H9 (cell line): ENCODE data around the gene OR52K1. TPM values are rescaled to one million over a fixed set of nuclear protein-coding genes. Genes with fewer than 3 reads are reported as not detected.

Experiments used
- DNase-seq: peaks from one replicate; pipeline ENCODE4 v3.0.0-alpha.2; 2017
- H2AFZ ChIP-seq: one replicate; pipeline ENCODE4 v1.6.1; 2013; ENCODE audit warnings: mild to moderate bottlenecking, low read length, control low read depth, moderate library complexity
- H2AK5ac ChIP-seq: 2 replicates; pipeline ENCODE4 v1.6.1; 2013; ENCODE audit warnings: low read length, control low read depth, mixed read lengths; ENCODE audit not compliant: insufficient read length
- H2BK120ac ChIP-seq: one replicate; pipeline ENCODE4 v1.6.1; 2013; ENCODE audit warnings: low read depth, mild to moderate bottlenecking, low read length, control low read depth, inconsistent platforms; ENCODE audit not compliant: poor library complexity, severe bottlenecking
- H2BK12ac ChIP-seq: 2 replicates; pipeline ENCODE4 v1.6.1; 2013; ENCODE audit warnings: low read length, control low read depth, mixed read lengths, low read depth; ENCODE audit not compliant: insufficient read length
- H2BK15ac ChIP-seq: 2 replicates; pipeline ENCODE4 v1.6.1; 2013; ENCODE audit warnings: low read depth, low read length, control low read depth
- H2BK20ac ChIP-seq: one replicate; pipeline ENCODE4 v1.6.1; 2013; ENCODE audit warnings: low read depth, mild to moderate bottlenecking, low read length, control low read depth, inconsistent platforms; ENCODE audit not compliant: poor library complexity, severe bottlenecking
- H2BK5ac ChIP-seq: 2 replicates; pipeline ENCODE4 v1.6.1; 2013; ENCODE audit warnings: low read length, control low read depth, mixed read lengths; ENCODE audit not compliant: insufficient read length
- H3K14ac ChIP-seq: 2 replicates; pipeline ENCODE4 v1.6.1; 2013; ENCODE audit warnings: low read length, control low read depth; ENCODE audit not compliant: insufficient read depth
- H3K18ac ChIP-seq: 2 replicates; pipeline ENCODE4 v1.6.1; 2013; ENCODE audit warnings: low read depth, mild to moderate bottlenecking, mixed read lengths, low read length, control low read depth; ENCODE audit not compliant: insufficient read length
- H3K23ac ChIP-seq: 2 replicates; pipeline ENCODE4 v1.6.1; 2013; ENCODE audit warnings: low read length, control low read depth, mixed read lengths, low read depth; ENCODE audit not compliant: insufficient read length
- H3K23me2 ChIP-seq: 2 replicates; pipeline ENCODE4 v1.6.1; 2013; ENCODE audit warnings: low read depth, mild to moderate bottlenecking, mixed read lengths, low read length, control low read depth; ENCODE audit not compliant: insufficient read length, poor library complexity, severe bottlenecking
- H3K27ac ChIP-seq: 2 replicates; pipeline ENCODE4 v1.5.1; 2013; ENCODE audit warnings: low read length, control low read depth, mixed read lengths, low read depth; ENCODE audit not compliant: insufficient read length
- H3K27me3 ChIP-seq: 2 replicates; pipeline ENCODE4 v1.6.1; 2013; ENCODE audit warnings: low read length, control low read depth, inconsistent platforms; ENCODE audit not compliant: insufficient read depth
- H3K4ac ChIP-seq: 2 replicates; pipeline ENCODE4 v1.6.1; 2013; ENCODE audit warnings: low read depth, mild to moderate bottlenecking, control low read depth, inconsistent platforms, low read length, moderate library complexity
- H3K4me1 ChIP-seq: 2 replicates; pipeline ENCODE4 v1.6.1; 2013; ENCODE audit warnings: low read length, control low read depth, inconsistent platforms; ENCODE audit not compliant: insufficient read depth
- H3K4me2 ChIP-seq: 2 replicates; pipeline ENCODE4 v1.6.1; 2013; ENCODE audit warnings: low read length, control low read depth, mixed read lengths; ENCODE audit not compliant: insufficient read length, insufficient read depth
- H3K56ac ChIP-seq: 2 replicates; pipeline ENCODE4 v1.6.1; 2013; ENCODE audit warnings: low read depth, mild to moderate bottlenecking, mixed read lengths, low read length, control low read depth; ENCODE audit not compliant: insufficient read length
- H3K79me1 ChIP-seq: 2 replicates; pipeline ENCODE4 v1.6.1; 2013; ENCODE audit warnings: low read depth, mild to moderate bottlenecking, moderate library complexity, low read length, control low read depth, inconsistent platforms; ENCODE audit not compliant: insufficient read depth, poor library complexity, severe bottlenecking
- H3K79me2 ChIP-seq: 2 replicates; pipeline ENCODE4 v1.6.1; 2013; ENCODE audit warnings: low read length, control low read depth, inconsistent platforms; ENCODE audit not compliant: insufficient read depth
- H3K9ac ChIP-seq: 2 replicates; pipeline ENCODE4 v1.6.1; 2013; ENCODE audit warnings: low read length, control low read depth, mixed read lengths; ENCODE audit not compliant: insufficient read length; ENCODE audit errors: extremely low read depth
- H3K9me3 ChIP-seq: one replicate; pipeline ENCODE4 v1.6.1; 2013; ENCODE audit warnings: low read depth, low read length, inconsistent platforms; ENCODE audit not compliant: control insufficient read depth
- H3T11ph ChIP-seq: one replicate; pipeline ENCODE4 v1.6.1; 2013; ENCODE audit warnings: mild to moderate bottlenecking, low read length, control low read depth, inconsistent platforms
- H4K20me1 ChIP-seq: one replicate; pipeline ENCODE4 v1.6.1; 2013; ENCODE audit not compliant: control insufficient read depth, insufficient read length, insufficient read depth
- H4K5ac ChIP-seq: 2 replicates; pipeline ENCODE4 v1.6.1; 2013; ENCODE audit warnings: low read depth, mild to moderate bottlenecking, mixed read lengths, low read length, control low read depth; ENCODE audit not compliant: insufficient read length
- H4K8ac ChIP-seq: replicated peaks from 2 replicates; pipeline ENCODE4 v1.6.1; 2013; ENCODE audit warnings: low read length, control low read depth, mixed read lengths, low read depth; ENCODE audit not compliant: insufficient read length
- H4K91ac ChIP-seq: 2 replicates; pipeline ENCODE4 v1.6.1; 2013; ENCODE audit warnings: low read depth, mild to moderate bottlenecking, moderate library complexity, mixed read lengths, low read length, control low read depth; ENCODE audit not compliant: insufficient read length
- H3K27ac Mint-ChIP-seq, 3 experiments: 2 replicates in 2 of 3; 3 replicates in 1 of 3; pipeline ENCODE4 v1.8.0; 2020 to 2021; ENCODE audit warnings: mixed read lengths in 3 of 3, mild to moderate bottlenecking in 1 of 3, moderate library complexity in 1 of 3
- H3K27me3 Mint-ChIP-seq: 2 replicates; pipeline ENCODE4 v1.8.0; 2021; ENCODE audit warnings: low read depth, mild to moderate bottlenecking, moderate library complexity, mixed read lengths
- H3K36me3 Mint-ChIP-seq, 3 experiments: 2 replicates in 2 of 3; 3 replicates in 1 of 3; pipeline ENCODE4 v1.8.0; 2020 to 2021; ENCODE audit warnings: low read depth in 3 of 3, mixed read lengths in 3 of 3; ENCODE audit not compliant: insufficient read depth in 1 of 3
- H3K4me1 Mint-ChIP-seq, 2 experiments: 2 replicates each; pipeline ENCODE4 v1.8.0; 2020; ENCODE audit warnings: mixed read lengths in 2 of 2
- H3K4me3 Mint-ChIP-seq, 2 experiments: 2 replicates in 1 of 2; 3 replicates in 1 of 2; pipeline ENCODE4 v1.8.0; 2020 to 2021; ENCODE audit warnings: mild to moderate bottlenecking in 2 of 2, mixed read lengths in 2 of 2, moderate library complexity in 1 of 2
- H3K9me3 Mint-ChIP-seq, 2 experiments: 2 replicates in 1 of 2; 3 replicates in 1 of 2; pipeline ENCODE4 v1.8.0; 2020; ENCODE audit warnings: mild to moderate bottlenecking in 2 of 2, mixed read lengths in 2 of 2, moderate library complexity in 1 of 2
- CTCF ChIP-seq: fragments of 200-600 bp; sonication (generic); conservative IDR thresholded peaks from 3 replicates; pipeline ENCODE4 v1.8.0; 2021; ENCODE audit warnings: antibody characterized with exemption, mild to moderate bottlenecking
- whole genome bisulfite sequencing: extraction: QIAGEN DNeasy Blood & Tissue Kit; methylation state at CpG from one replicate; pipeline ENCODE4 v1.1.7; 2013; ENCODE audit warnings: missing lambda C conversion rate, low lambda C conversion rate, mixed read lengths; ENCODE audit not compliant: insufficient read length; ENCODE audit errors: extremely low coverage; 5-methylcytosine and 5-hydroxymethylcytosine counted together
- total RNA-seq: library from RNA; stranded (reverse); gene quantifications from 2 replicates; pipeline ENCODE4 v1.2.1, GENCODE V29; 2021

Gene OR52K1
- total RNA-seq, 1 experiment from 2014 or later, result not detected

- H3K4me1 Mint-ChIP-seq, result peaks cover 4 to 12% of the 10 kb centered on the region in 2 experiments
- no CpG with 5 or more reads among the region's 4 CpGs for WGBS
- TF ChIP-seq CTCF, result no peak
- H3K27me3 Mint-ChIP-seq, result peaks cover 5% of the 10 kb centered on the region; the same call in 1 of the 2 replicates
- Histone ChIP-seq H3K56ac (no peak overlapping the region), H4K8ac (no peak overlapping the region), H2BK12ac (no peak overlapping the region), H3K14ac (no peak overlapping the region), H2BK120ac (no peak overlapping the region), H3K79me1 (no peaks in the 10 kb centered on the region), H2AK5ac (no peak overlapping the region), H2BK20ac (no peak overlapping the region), H3K9me3 (no peaks in the 10 kb centered on the region), H4K91ac (no peak overlapping the region), H2AFZ (no peak overlapping the region), H3K4me1 (no peaks in the 10 kb centered on the region; the same call in 1 of the 2 replicates), H2BK15ac (no peak overlapping the region), H3K27me3 (no peaks in the 10 kb centered on the region), H3K23me2 (no peaks in the 10 kb centered on the region), H3K18ac (no peak overlapping the region), H3K9ac (no peak overlapping the region), H4K20me1 (no peaks in the 10 kb centered on the region), H4K5ac (no peak overlapping the region), H3K4me2 (no peak overlapping the region), H3K79me2 (no peaks in the 10 kb centered on the region), H2BK5ac (no peak overlapping the region), H3K23ac (no peak overlapping the region), H3K4ac (no peak overlapping the region), H3K27ac (no peak overlapping the region), H3T11ph (no peak overlapping the region)
- H3K9me3 Mint-ChIP-seq, result peaks cover 14 to 16% of the 10 kb centered on the region in 2 experiments
- H3K36me3 Mint-ChIP-seq, result peaks cover 7 to 17% (median 13%) of the 10 kb centered on the region in 3 experiments; a peak in 6 of 7 replicates
- no peak for DNase-seq
- H3K4me3 Mint-ChIP-seq, result no peak overlapping the region
- H3K27ac Mint-ChIP-seq, result no peak overlapping the region
Measured at GRCh38 chr11:4460151-4460550, 22.3 kb upstream of the OR52K1 start.
